ENCODE data around the gene MOSPD3.

The MOSPD3 gene

GRCh38 chr7:100620804-100621203, 8.5 kb downstream of the MOSPD3 start:
- H3K4me3 ChIP-seq (ENCODE audit: low read length) = no peak overlapping the region
- no peak for DNase-seq (ENCODE audit: low read depth)
- TF ChIP-seq, protein P1, sequence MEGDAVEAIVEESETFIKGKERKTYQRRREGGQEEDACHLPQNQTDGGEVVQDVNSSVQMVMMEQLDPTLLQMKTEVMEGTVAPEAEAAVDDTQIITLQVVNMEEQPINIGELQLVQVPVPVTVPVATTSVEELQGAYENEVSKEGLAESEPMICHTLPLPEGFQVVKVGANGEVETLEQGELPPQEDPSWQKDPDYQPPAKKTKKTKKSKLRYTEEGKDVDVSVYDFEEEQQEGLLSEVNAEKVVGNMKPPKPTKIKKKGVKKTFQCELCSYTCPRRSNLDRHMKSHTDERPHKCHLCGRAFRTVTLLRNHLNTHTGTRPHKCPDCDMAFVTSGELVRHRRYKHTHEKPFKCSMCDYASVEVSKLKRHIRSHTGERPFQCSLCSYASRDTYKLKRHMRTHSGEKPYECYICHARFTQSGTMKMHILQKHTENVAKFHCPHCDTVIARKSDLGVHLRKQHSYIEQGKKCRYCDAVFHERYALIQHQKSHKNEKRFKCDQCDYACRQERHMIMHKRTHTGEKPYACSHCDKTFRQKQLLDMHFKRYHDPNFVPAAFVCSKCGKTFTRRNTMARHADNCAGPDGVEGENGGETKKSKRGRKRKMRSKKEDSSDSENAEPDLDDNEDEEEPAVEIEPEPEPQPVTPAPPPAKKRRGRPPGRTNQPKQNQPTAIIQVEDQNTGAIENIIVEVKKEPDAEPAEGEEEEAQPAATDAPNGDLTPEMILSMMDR (conservative IDR thresholded peaks at IDR 0.05; ENCODE audit: low read length) = no peak

DNA sequence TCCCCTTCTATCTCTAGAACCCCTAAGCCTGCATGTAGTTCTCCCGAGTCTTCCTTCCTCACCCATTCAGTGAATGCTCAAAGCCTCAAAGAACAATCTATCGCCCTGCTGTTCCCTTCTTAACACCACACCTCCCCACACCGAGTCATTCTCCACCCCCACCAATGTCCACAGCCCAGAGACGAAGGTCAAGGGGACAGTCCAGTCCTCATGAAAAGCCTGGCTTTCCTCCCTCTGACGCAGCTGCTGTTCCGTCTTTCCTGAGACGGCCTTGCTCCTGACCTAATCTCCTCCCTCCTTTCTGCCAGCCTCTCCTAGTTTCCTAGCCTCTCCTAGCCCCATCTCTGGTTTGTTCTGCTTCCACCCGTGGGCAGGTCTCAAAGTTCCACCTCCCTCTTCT, 9.2 kb downstream of the MOSPD3 start:
- TF ChIP-seq, protein P1 (conservative IDR thresholded peaks at IDR 0.05; ENCODE audit: low read length) = no peak
- no peak for DNase-seq (ENCODE audit: low read depth)
- H3K4me3 ChIP-seq (ENCODE audit: low read length) = no peak overlapping the region

- no peak for DNase-seq (ENCODE audit: low read depth)
- TF ChIP-seq, protein P1 (conservative IDR thresholded peaks at IDR 0.05; ENCODE audit: low read length) = no peak
These were observed 11.8 kb downstream of the MOSPD3 start for GRCh38 chr7:100623951-100624824.

GRCh38 chr7:100626055-100626454, 13.7 kb downstream of the MOSPD3 start:
- H3K4me3 ChIP-seq (ENCODE audit: low read length) = peak overlapping the region; percentile 47
- DNase-seq (ENCODE audit: low read depth) = no peak

More at GRCh38 chr7:100623951-100624824, 11.8 kb downstream of the MOSPD3 start:
- no peak overlapping the region for H3K4me3 ChIP-seq (ENCODE audit: low read length)

DNA sequence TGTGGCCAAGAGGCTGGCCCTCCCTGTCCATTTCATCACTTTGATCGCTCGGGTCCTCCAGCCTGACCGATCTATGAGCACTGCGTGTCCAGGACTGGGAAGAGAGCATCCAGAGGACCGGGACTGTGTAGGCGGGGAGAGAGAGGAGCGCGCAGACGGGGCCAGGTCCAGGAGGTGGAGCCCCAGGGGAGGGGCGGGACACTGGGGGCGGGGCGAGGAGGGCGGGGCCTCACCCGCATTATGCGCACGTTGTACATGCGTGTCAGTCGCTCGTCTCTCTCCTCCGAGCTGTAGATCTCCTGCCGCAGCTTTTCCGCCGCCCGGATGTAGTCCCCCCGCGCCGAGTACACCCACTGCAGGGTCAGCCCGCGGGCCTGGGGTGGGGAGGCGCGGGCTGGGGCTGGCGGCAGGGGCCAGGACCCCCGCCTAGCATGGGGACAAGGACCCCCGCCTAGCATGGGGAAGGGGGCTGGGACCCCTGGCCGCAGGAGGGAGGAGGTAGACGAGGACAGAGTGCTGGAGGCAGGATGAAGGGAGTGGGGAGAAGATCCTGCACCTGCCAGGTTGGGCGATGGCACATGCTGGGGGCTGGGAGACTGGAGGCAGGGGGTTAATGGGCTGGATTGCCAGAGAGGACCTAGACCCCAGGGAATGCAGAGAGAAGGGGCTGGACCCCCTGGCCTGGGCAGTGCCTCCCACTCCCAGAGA, 14.3 kb downstream of the MOSPD3 start:
- TF ChIP-seq, protein P1 (conservative IDR thresholded peaks at IDR 0.05; ENCODE audit: low read length) = no peak
- DNase-seq (ENCODE audit: low read depth) = peak; percentile 77
- H3K4me3 ChIP-seq (ENCODE audit: low read length) = peak overlapping the region; percentile 47

More at GRCh38 chr7:100626055-100626454, 13.7 kb downstream of the MOSPD3 start:
- TF ChIP-seq, protein P1 (conservative IDR thresholded peaks at IDR 0.05; ENCODE audit: low read length) = no peak

DNA sequence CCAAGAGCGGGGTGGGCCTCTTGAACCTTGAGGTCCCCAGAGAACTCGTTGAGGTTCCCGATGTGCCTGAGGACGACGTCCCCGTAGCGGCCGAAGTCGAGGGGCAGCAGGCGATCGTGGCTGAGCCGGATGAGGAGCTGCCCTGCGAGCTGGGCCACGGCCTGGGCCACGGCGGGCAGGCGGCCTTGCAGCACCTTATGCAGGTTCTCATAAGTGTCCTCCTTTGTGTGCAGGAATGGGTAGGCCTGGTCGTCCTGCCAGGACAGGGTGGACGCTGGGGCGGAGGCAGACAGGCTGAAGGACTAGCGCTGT, 14.9 kb downstream of the MOSPD3 start:
- no peak overlapping the region for H3K4me3 ChIP-seq (ENCODE audit: low read length)
- DNase-seq (ENCODE audit: low read depth) = no peak
- TF ChIP-seq, protein P1 (conservative IDR thresholded peaks at IDR 0.05; ENCODE audit: low read length) = no peak
